Omental fat pad (tissue), 4 donors: ENCODE data around the gene LRPAP1. TPM values are rescaled to one million over a fixed set of nuclear protein-coding genes. Genes with fewer than 3 reads are reported as not detected.
"Not testable (repeated sequence)": the region's sequence is repeated elsewhere in the genome, so short reads cannot be mapped to it uniquely, and the experiment has no call there.

Experiments
- ATAC-seq: fragments of 150-250 bp; one replicate; pipeline ENCODE4 v1.9.1; 2016; ENCODE audit warnings: mild to moderate bottlenecking, moderate library complexity; ENCODE audit not compliant: low FRiP score
- DNase-seq: peaks from one replicate; pipeline ENCODE4 v3.0.0-alpha.2; 2019; ENCODE audit warnings: low spot score
- CTCF ChIP-seq, 3 donors: fragments of 450-650 bp; IDR thresholded peaks; one replicate each; pipeline ENCODE4 v1.5.1; 2016 to 2017; ENCODE audit warnings: antibody characterized with exemption in 3 of 3, mild to moderate bottlenecking in 3 of 3, moderate library complexity in 2 of 3
- total RNA-seq, 4 donors: library from RNA; depleted of rRNA; stranded (reverse); fragments of >200 nt; gene quantifications; one replicate each; pipeline ENCODE4 v1.1.0, GENCODE V29; 2016

LRPAP1 gene
- total RNA-seq: 100 to 1,000 TPM; 119 to 141 (median 127) TPM

GRCh38 chr4:3531879-3532750 lies at the start of gene LRPAP1:
TSS of gene LRPAP1 (minus strand) at chr4:3532422. CDS start at chr4:3532412, 10 bp downstream.
- DNase-seq (peak; percentile 82), ATAC-seq (peak; percentile 92)
- TF ChIP-seq CTCF (IDR thresholded peaks at IDR 0.05): no peak

GRCh38 chr4:3581334-3582090 lies 49.3 kb upstream of the LRPAP1 start:
- DNase-seq, ATAC-seq: not testable (repeated sequence)

GRCh38 chr4:3580859-3581258 lies 48.6 kb upstream of the LRPAP1 start:
- ATAC-seq, DNase-seq: not testable (repeated sequence)

GRCh38 chr4:3578527-3579144 lies 46.4 kb upstream of the LRPAP1 start:
- DNase-seq, ATAC-seq: not testable (repeated sequence)

GRCh38 chr4:3578052-3578451 lies 45.8 kb upstream of the LRPAP1 start:
- ATAC-seq, DNase-seq: not testable (repeated sequence)

GRCh38 chr4:3577208-3577892 lies 45.1 kb upstream of the LRPAP1 start:
- DNase-seq, ATAC-seq: not testable (repeated sequence)

- DNase-seq, ATAC-seq: not testable (repeated sequence)
Measured at GRCh38 chr4:3576533-3577207, 44.4 kb upstream of the LRPAP1 start.

GRCh38 chr4:3575426-3576369 lies 43.5 kb upstream of the LRPAP1 start:
- DNase-seq, ATAC-seq: not testable (repeated sequence)

- not testable (repeated sequence) for ATAC-seq, DNase-seq
Measured at GRCh38 chr4:3574865-3575264, 42.6 kb upstream of the LRPAP1 start.

GRCh38 chr4:3574346-3574745 lies 42.1 kb upstream of the LRPAP1 start:
- ATAC-seq, DNase-seq: not testable (repeated sequence)

GRCh38 chr4:3573131-3573530 lies 40.9 kb upstream of the LRPAP1 start:
- no peak for ATAC-seq
- no peak for DNase-seq
- no peak for TF ChIP-seq CTCF (IDR thresholded peaks at IDR 0.05)
